Measurements from ENCODE around the gene JHY. TPM values are rescaled to one million over a fixed set of nuclear protein-coding genes. Genes with fewer than 3 reads are reported as not detected.

The JHY gene
- total RNA-seq, 1 experiment from 2014 or later, result 4.8 TPM

- DNase-seq (ENCODE audit: low read depth, low spot score) (no peak), ATAC-seq (no peak)
- H3K9me3 ChIP-seq (ENCODE audit: control insufficient read depth in 1 of 2, insufficient read depth in 1 of 2, low read depth in 1 of 2, low read length in 2 of 2), result no peaks in the 10 kb centered on the region
- no peaks in the 10 kb centered on the region for H3K27me3 ChIP-seq (ENCODE audit: insufficient read depth, low read length)
- H3K9me2 ChIP-seq (ENCODE audit: insufficient read depth), result no peaks in the 10 kb centered on the region
- intact Hi-C loops (cut with micrococcal nuclease), result no loop called here
- POLR2A ChIA-PET, result no interaction called here
- no peaks in the 10 kb centered on the region for H3K36me3 ChIP-seq (ENCODE audit: control insufficient read depth in 1 of 2, insufficient read depth in 2 of 2, low read length in 2 of 2)
- BruUV-seq (replicated peaks), result no TSS peak
- no peak overlapping the region for H3K4me3 ChIP-seq (replicated peaks in 1 of 2; ENCODE audit: low read depth in 1 of 2, low read length in 2 of 2)
- no peak overlapping the region for H3K27ac ChIP-seq (ENCODE audit: low read depth, low read length)
- peaks cover 0 to 17% of the 10 kb centered on the region in 2 experiments; a peak in 2 of 4 replicates for H3K4me1 ChIP-seq (ENCODE audit: control insufficient read depth in 1 of 2, insufficient read depth in 2 of 2, low read length in 2 of 2)
- no peak overlapping the region for H3K9ac ChIP-seq (ENCODE audit: low read length)
- RAD21 ChIA-PET (ENCODE audit: low non-redundant PET in 1 of 2, low total read pairs in 2 of 2, uncharacterized antibody in 2 of 2, unreplicated experiment in 2 of 2), result no interaction called here
- CTCF ChIA-PET, result interaction anchor here (1.1 to 1.8 kb wide), 2 partner anchors 16 to 219 kb away, joined by 3 to 5 read pairs; no protein-coding TSS in a partner anchor
- no peak overlapping the region for H2AFZ ChIP-seq (ENCODE audit: low read depth, low read length, poor library complexity, severe bottlenecking)
- H3K4me2 ChIP-seq (ENCODE audit: low read length), result no peak overlapping the region
- H4K20me1 ChIP-seq (ENCODE audit: insufficient read depth), result no peaks in the 10 kb centered on the region
- no peaks in the 10 kb centered on the region for H3K79me2 ChIP-seq (ENCODE audit: insufficient read depth, low read length)
- no peak for TF ChIP-seq CTCF (IDR thresholded peaks at IDR 0.05 in 2 of 3, conservative IDR thresholded peaks at IDR 0.05 in 1 of 3; ENCODE audit: borderline replicate concordance in 1 of 3, insufficient read depth in 1 of 3, low read depth in 2 of 3, low read length in 2 of 3)
- TF ChIP-seq CEBPB (IDR thresholded peaks at IDR 0.05; ENCODE audit: low read depth), result no peak
- TF ChIP-seq EZH2 (IDR thresholded peaks at IDR 0.05), result no peak
- no peak for TF ChIP-seq ZBTB33 (IDR thresholded peaks at IDR 0.05; ENCODE audit: extremely low read depth, insufficient replicate concordance, low read length)
- TF ChIP-seq EGR1 (IDR thresholded peaks at IDR 0.05; ENCODE audit: low read depth), result no peak
- TF ChIP-seq JUND (IDR thresholded peaks at IDR 0.05), result no peak
- no peak for TF ChIP-seq YY1 (IDR thresholded peaks at IDR 0.05; ENCODE audit: extremely low read depth, insufficient replicate concordance, low read depth, low read length)
- no peak for TF ChIP-seq ATF3 (IDR thresholded peaks at IDR 0.05)
- TF ChIP-seq SRF (IDR thresholded peaks at IDR 0.05; ENCODE audit: low read depth), result no peak
- TF ChIP-seq ELF1 (IDR thresholded peaks at IDR 0.05; ENCODE audit: borderline replicate concordance, low read depth), result no peak
- TF ChIP-seq FOSL1 (IDR thresholded peaks at IDR 0.05; ENCODE audit: low read depth), result no peak
- TF ChIP-seq CBX3 (IDR thresholded peaks at IDR 0.05; ENCODE audit: low read depth), result no peak
Measured at GRCh38 chr11:122848186-122848585, 34.4 kb upstream of the JHY start.
